Fibroblast of gingiva (primary cell): ENCODE results near the gene MMEL1.
"Not testable (repeated sequence)": the region's sequence is repeated elsewhere in the genome, so short reads cannot be mapped to it uniquely, and the experiment has no call there.

Experiments
- DNase-seq: peaks from one replicate; pipeline ENCODE4 v3.0.0-alpha.2; 2011; ENCODE audit warnings: low read depth

MMEL1 gene

DNA sequence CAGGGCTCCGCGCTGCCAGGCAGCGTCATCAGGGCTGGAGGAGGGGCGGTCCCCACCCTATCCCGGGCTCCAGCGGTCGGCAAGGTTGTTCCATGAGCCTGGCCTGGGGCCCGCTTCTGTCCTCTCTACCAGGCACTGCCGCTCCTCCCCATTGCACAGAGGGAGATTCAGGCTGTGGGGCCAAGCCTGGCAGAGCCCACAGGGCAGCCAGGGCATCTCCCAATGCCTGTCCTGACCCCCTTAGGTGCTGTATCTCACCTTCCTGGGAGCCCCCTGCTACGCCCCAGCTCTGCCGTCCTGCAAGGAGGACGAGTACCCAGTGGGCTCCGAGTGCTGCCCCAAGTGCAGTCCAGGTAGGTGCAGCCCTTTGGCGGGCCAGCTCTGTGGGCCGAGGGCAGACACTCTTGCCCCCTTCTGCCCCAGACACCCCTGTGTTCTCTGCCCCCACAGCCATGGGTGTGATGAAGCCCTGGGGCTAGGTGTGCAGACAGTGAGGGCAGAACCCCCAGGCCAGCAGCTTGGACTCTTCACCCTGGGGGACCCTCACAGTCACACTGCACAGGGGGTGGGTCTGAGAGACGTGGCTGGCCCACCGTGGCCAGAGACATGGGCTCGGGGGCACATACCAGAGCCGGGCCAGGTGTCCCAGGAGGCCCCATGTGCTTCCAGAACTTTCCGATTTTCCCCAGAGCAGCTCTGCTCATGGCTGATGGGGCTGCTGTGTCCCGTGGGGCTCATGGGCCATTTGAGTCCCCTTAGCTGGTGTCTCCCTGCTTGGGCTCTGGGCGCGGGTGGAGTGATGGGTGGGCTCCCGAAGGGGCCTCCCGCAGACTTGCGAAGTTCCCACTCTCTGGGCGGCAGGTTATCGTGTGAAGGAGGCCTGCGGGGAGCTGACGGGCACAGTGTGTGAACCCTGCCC, 75.1 kb downstream of the MMEL1 start:
- DNase-seq, result no peak

DNA sequence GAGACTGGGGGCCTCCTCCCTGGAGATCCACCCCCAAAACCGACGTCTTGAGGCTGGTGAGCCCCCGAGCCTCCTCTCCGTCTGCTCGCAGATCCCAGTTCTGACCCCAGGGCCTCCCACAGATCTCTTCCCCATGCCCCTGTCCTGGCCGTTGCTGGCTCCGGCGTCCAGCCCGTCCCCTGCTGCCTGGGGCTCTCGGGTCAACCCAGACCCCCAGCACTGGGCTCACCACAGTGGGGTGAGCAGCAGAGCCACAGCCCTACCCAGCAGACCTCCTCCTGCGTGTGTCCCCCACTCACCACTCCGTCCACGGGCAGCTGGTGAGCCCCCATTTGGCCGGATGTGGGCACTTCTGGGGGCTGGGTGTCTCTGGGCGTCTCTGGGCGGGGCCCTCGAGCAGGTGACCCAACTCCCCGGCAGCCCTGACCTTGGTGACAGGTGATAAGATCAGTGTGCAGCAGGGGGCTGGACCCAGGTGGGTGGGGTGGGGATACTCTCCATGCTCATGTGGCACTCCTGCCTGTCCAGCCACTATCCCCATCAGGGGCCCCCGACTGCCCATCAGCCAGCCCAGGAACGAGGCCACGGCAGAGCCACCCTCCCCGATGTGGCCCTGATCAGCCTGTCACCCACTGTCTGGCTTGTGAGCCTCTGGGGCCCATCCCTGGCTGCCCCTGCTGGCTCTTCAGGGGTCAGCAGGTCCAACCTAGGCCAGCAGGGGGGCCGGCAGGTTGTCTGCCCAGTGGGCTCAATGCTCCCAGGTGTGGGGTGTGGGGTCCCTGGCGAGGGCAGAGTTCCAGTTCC, 75.9 kb downstream of the MMEL1 start:
- no peak for DNase-seq

DNA sequence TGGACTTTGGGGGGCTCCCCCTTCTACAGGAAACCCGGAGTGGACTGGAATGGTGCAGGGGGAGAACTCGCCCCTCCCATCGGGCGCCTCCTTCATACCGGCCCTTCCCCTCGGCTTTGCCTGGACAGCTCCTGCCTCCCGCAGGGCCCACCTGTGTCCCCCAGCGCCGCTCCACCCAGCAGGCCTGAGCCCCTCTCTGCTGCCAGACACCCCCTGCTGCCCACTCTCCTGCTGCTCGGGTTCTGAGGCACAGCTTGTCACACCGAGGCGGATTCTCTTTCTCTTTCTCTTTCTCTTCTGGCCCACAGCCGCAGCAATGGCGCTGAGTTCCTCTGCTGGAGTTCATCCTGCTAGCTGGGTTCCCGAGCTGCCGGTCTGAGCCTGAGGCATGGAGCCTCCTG, 76.5 kb downstream of the MMEL1 start, which contains the start of gene TNFRSF14:
TNFRSF14 (plus strand) TSS at position 95 of the 401 bp plus-strand sequence; CDS start at position 389, 294 bp downstream.
- DNase-seq, result peak; percentile 42

DNA sequence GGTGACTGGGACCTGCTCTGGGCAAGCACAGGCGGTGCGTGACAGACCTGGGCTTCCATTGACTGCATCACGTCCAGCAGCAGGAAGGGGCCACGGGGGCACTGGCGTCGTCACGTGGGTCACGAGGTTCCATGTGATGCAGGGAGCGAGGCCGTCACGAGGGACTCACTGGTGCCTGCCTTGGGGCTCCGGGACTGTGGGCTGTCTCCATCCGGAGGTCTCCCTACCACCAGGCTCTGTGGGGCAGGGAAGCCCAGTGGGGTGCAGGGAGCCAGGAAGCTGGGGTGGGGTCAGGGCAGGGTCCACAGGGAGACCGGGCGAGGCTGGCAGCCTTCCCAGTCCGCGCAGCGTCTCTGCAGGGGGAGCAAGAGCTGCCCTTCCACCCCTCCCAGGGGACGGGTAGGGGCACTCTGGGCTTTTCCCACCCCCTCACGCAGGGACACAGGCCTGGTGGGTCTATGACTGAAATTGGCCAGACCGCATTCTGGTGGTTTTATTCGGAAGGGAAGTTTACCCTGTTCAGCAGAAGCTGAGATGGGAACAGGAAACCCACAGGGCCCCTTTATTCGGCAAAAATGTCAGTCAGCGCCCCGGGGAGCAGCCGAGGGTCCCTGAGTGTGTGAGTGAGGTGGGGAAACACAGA, 77.1 kb downstream of the MMEL1 start:
- DNase-seq, result peak; percentile 28

DNA sequence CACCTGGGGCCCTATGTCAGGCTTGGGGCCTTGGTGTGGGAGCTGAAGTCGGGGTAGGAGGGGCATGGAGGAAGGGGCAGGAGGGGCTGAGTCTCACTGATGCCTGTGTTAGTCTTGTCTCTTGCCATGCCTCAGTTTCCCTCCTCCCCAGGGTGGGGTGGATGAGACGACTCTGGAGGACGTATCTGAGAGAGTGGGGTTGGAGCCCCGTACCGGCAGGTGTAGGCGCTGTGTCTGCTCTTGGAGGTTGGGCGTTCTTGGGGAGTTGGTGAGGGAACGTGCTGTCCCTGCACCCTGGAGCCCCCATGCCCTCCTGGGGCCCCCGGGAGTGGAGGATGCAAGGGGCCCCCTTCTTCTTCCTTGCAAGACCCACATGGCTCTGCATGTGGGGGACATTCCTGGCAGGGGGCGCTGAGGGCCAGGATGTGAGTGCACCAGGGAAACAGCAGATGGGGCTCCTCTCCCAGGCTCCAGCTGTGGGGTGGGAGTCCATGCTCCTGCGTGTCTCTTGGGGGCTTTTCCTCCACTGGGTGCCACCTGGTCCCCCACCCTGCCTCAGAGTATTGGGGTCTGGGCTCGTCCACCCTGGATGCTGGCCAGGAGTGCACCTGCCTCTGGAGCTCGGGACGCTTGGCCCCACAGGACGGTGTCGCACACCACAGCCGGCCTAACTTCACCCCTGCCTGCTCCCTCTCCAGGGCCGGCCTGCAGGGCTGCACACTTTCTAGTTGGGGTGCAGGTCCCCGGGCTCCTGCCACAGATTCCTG, 78.0 kb downstream of the MMEL1 start:
- no peak for DNase-seq

DNA sequence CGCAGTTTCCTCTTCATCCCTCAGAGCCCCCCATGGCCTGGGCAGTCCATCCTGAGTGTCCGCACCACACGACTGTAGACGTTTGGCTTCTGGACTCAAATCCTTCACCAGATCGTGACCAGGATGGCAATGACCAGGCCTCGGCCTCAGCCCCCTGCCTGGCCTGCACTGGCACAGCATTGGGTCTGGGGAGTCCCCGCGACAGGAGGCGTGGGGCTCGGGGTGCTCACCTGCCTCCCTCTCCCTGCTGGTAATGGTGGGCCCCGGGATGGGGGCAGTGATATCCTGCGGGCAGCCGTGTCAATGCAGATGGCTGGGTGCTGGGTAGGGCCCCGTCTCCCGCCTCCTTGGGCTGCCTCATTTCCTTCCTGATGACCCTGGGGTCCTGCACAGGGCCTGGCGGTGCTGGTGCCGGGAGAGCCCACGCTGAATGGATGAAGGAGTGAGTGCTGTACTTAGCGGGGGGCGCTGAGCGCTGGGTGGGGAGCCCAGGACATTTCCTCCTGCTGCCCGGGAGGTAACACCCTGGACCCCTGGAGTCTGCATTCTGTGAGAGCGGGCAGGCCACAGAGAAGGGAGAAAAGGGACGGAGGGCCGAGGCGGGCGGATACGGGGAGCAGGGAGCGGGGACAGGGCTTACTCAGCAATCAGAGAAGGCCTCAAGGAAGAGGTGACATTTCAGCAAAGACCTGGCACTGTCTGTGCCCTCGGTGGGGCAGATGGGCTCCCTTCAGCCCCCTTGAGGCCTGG, 78.8 kb downstream of the MMEL1 start:
- no peak for DNase-seq

DNA sequence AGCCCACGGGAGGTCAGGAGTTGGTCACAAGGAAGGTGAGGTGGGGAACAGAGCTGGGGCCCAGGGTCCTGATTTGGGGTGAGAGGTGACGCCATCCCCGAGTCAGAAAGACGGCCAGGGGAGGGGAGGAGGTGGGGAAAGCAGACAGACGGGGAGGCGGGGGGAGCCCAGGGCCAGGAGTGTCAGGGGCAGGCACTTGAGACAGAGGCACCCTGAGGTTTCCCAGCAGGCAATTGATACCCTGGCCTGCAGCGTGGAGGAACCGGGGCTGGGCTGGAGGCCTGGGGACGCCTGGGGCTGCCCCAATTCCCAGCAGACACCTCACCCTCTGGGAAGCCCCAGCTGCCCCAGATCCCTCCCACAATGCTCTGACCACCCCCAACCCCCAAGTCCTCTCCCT, 79.7 kb downstream of the MMEL1 start:
- DNase-seq, result not testable (repeated sequence)

DNA sequence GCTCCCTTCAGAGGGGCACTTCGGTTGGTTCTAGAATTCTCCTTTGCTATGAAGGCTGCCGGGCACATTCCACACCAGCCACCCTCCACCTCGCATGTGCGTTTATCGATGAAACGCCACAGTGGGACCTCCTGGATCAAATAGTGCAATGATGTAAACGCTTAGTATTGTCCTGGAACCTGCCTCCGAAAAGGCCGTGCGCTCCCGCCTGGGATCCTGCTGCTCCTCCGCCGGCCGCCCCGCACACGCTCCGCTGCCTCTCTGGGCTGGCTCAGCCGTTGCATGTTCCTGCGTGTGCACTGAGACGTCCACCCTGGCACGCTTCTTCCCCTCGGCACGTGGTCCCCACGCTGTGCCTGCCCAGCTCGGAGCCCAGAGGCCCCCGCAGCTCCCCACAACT, 80.6 kb downstream of the MMEL1 start:
- DNase-seq, result no peak

DNA sequence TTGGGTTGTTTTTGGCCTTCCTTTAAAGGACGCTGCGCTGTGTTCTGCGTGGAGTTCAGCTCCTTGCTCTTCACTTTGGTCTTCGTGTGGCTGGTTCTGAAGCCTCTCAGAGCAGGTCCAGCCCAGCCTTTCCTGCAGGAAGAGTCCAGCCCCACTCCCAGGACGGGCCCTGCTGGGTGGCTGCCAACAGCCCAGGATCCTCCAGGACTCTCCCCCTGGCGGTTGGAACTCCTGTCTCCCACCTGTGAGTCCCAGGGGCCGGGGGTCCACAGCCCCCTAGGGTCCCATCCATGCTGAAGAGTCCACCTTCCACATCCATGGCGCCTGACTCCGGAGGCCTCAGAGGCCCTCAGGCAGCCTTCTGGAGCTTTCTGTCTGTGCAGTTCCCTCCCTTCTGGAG, 81.3 kb downstream of the MMEL1 start:
- not testable (repeated sequence) for DNase-seq

DNA sequence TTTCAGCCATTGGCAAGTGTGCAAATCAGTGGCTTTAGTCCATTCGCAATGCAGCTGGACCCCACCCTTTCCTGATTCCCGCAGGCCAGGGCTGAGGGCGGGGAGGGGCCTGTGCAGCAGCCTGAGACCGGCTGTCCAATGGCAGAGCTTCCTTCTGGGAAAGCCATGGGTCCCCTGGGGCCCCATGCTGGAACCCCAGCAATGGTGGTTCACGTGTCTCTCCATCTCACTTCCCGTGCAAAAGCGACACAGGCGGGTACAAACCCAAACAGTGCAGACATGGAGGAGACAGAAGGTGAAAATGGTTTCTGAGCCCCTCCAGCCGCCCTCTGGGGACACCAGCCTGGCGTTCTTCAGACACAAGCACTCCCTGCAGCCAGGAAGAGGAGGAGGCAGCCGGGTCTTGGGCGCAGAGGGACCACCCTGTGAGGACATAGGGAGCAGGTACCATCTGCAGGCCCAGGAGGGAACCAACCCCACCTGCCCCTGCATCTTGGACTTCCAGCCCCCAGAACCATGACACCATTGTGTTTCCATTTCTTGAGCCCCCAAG, 82.4 kb downstream of the MMEL1 start:
- DNase-seq, result not testable (repeated sequence)

DNA sequence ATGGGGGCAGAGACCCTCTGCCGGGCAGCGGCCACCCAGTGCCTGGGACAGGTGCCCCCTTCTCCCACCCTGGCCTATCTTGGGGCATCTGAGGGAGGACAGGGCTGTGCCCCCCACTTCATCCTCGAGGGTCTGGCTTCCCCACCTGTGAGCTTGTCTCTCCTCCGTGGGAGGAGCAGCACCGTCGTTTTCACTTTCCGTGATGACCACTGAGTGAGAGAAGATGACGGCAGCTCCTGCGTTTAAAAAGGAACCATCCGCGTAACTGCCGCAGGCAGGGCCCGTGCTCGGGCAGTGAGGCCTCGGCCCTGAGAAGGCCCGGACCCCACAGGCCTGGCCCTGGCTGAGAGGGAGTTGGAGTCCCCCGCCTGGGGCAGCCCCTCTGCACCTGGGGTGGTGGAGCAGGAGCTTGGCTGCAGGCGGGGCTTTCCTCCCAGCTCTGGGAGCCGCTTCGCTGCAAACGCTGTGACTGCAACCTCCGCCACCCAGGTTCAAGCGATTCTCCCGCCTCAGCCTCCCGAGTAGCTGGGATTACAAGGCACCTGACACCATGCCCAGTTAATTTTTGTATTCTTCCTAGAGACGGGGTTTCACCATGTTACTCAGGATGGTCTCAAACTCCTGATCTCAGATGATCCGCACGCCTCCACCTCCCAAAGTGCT, 83.3 kb downstream of the MMEL1 start:
- DNase-seq, result not testable (repeated sequence)

DNA sequence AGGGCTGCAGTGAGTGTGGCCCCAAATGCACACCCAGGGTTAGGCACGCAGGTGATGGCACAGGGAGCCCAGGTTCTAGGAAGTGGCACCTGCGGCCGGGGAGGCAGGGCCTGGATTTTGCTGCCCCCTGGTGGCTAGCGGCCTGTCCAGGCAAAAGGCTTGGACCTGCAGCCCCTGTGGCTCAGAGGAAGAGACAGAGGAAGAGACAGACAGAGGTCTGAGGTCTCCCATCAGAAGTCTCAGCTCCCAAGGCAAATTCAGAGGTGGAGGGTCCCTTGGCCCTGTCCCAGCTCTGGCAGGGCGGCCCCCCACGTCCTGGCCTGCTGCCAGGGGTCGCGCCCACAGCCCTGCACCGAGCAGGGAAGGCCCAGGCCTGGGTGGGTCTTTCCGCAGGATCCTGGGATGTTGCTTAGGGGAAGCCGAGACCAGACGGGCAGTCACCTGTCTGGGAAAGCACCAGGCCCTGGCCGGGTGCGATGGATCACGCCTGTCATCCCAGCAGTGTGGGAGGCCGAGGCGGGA, 84.7 kb downstream of the MMEL1 start:
- peak; percentile 50 for DNase-seq

DNA sequence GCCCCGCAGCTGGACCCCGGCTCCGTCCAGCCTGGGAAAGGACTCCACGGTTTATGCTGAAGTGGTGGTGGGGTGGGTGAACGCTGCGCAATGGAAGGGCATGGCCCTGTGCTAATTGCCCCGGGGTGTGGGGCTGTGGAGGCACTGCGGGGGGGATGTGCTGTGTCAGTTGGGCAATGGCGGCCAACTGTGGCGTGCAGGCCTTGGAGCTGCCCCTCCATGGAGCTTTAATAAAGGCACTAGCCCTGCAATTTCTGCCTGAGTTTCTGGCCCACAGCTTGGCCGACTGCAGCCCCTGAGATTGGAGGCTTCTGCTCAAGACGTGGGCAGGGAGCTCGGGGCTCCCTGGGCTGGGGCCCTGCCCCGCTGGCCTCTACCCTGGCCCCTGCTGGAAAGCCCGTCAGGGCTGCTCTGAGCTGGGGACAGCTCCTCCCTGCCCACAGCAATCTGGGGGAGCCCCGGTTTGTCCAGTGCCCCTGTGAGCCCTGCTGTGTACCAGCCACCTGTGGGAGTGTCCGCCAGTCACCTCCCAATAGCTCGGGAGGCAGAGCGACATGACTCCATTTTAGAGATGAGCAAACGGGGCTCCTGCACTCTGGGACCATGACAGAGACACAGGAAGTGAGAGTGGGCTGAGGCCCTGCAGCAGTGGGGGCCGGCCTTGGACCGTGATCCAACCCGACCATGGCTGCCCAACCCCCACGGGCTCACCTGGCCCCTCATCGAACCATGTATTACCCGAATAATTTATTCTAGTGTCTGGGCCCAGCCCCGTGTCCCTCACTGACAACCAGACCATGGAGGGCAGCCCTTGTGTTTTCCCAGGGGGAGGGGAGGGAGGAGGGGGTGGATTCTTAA, 85.4 kb downstream of the MMEL1 start:
- DNase-seq, result no peak

DNA sequence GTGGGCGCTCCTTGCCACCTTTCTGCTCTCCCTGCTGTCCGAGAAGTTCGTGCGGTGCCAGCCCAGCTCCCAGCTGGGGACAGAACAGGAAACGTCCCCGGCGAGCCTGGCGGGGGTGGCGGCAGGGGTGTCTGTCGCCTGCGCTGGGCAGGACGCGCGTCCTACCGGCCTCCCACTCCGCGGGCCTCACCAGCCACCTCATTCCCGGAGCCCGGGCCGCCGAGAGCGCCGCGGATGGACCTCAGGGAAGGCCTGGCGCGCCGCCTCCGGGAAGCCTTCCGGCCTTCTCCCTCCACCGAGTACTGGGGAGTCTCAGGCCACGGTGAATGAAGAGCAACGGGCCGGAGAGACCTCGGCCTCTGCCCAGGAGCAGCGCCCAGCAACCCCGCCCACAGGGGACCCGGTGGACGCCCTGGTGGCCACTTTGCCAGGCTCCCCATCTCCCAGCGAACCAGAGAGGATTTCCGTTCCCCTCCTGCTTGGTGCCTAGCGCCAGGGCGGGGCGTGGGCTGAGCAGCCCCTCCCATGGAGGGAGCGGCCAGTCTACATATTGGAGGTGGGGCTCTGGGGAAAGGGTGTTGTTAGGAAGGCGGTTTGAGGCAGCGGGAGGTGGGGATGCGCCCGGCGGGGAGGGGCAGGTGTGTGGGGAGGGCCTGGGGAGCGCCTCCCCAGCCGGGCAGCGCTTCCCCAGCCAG, 86.2 kb downstream of the MMEL1 start:
- DNase-seq, result peak; percentile 84

DNA sequence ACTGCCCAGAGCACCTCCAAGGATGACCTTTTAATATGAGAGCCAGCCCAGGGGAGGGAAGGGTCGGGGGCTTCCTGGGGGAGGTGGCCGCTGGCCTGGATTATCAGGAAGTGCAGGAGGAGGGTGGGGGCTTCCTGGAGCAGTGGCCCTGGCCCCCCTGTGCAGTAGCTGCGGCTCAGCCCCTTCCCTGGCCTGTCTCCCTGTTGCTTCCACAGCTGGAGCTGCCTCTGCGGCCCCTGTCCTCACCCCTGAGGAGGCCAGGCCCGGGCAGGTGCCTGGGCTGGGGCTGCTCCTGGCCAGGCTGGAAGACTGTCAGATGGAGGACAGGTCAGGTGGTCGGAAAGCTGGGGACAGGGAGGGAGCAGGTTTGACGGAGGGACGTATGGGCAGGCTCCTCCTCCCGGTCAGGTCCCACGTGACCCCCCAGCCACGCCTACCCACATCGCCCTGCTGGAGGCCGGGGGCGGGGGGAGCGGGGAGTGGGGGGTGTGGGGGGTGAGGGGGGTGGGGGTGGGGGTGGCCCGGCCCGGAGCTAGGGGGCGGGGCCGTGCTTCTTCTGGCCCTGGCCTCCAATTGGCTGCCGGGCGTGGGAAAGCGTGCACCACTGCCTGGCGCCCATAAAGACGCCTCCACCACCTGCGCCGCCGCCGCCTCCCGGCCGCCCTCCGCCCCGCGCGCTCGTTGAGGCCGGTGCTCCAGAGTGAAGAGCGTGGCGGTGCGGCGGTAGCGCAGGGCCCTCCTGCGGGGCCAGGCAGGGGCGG, 86.9 kb downstream of the MMEL1 start:
- peak; percentile 72 for DNase-seq

DNA sequence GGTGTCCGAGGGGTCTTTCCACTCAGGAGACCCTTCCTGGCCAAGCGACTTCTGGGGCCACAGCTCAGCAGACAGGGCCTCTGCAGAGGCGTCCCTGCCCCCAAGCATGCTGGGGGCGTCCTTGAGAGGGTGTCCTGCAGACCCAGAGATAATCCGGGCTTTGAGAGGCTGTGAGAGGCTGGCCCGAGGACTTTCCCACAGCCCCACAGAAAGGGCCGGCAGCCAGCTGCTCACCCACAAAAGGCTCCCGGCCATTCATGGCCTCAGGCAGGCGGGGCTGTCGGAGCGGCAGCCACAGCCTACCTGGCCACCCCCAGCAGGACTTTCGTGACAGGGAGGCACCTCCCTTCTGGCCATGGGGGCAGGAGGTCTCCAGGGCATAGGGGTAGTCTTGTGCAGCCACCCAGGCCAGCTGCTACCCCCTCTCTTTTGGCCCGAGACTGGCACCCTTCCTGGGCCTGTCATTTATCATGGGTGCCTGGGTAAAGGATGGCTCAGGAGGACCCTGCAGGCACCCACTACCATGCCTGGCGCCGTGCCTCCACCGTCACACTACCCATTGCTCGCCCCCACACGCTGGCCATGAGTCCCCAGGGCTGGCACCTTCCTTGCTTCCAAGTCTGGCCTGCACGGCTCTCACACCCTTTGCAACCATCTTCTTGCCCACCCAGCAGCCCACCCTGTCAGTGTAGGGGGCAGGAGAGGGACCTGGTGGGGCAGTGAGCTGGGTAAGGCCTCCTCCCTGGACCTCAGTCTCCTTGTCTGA, 87.8 kb downstream of the MMEL1 start:
- DNase-seq, result no peak
